GM23338 (cell line): Measurements from ENCODE around the gene FRRS1L. TPM values are rescaled to one million over a fixed set of nuclear protein-coding genes. Genes with fewer than 3 reads are reported as not detected.

Source experiments
- ATAC-seq: fragments of 200-7000 bp; cut with Tn5 transposase; 3 replicates; pipeline ENCODE4 v1.9.1; 2020
- DNase-seq: peaks from one replicate; pipeline ENCODE4 v3.0.0-alpha.2; 2015; ENCODE audit warnings: low spot score
- H2AFZ ChIP-seq: fragments of 200-600 bp; sonication (generic); 2 replicates; pipeline ENCODE4 v1.8.0; 2016; ENCODE audit warnings: antibody characterized with exemption, mild to moderate bottlenecking, moderate library complexity
- H3F3A ChIP-seq: fragments of 200-600 bp; sonication (generic); replicated peaks from 2 replicates; pipeline ENCODE4 v1.8.0; 2017; ENCODE audit warnings: antibody characterized with exemption, mixed run types, low read depth
- H3K27ac ChIP-seq: fragments of 200-600 bp; sonication (generic); 2 replicates; pipeline ENCODE4 v1.6.1; 2016; ENCODE audit warnings: low read depth
- H3K27me3 ChIP-seq: fragments of 200-600 bp; sonication (generic); 2 replicates; pipeline ENCODE4 v1.8.0; 2016; ENCODE audit warnings: mild to moderate bottlenecking, mixed run types, moderate library complexity; ENCODE audit not compliant: insufficient read depth
- H3K36me3 ChIP-seq: fragments of 200-600 bp; sonication (generic); 2 replicates; pipeline ENCODE4 v1.8.0; 2016; ENCODE audit warnings: mild to moderate bottlenecking; ENCODE audit not compliant: insufficient read depth
- H3K4me1 ChIP-seq: fragments of 200-600 bp; sonication (generic); 2 replicates; pipeline ENCODE4 v1.8.0; 2016; ENCODE audit warnings: mild to moderate bottlenecking, moderate library complexity; ENCODE audit not compliant: insufficient read depth
- H3K4me2 ChIP-seq: fragments of 200-600 bp; sonication (generic); 2 replicates; pipeline ENCODE4 v1.7.1; 2017; ENCODE audit warnings: mixed run types
- H3K4me3 ChIP-seq: fragments of 200-600 bp; sonication (generic); 2 replicates; pipeline ENCODE4 v1.6.1; 2016; ENCODE audit warnings: mixed run types
- H3K79me2 ChIP-seq: fragments of 200-600 bp; sonication (generic); replicated peaks from 2 replicates; pipeline ENCODE4 v1.8.0; 2017; ENCODE audit warnings: mild to moderate bottlenecking; ENCODE audit not compliant: insufficient read depth
- H3K9me2 ChIP-seq: fragments of 200-600 bp; sonication (generic); 2 replicates; pipeline ENCODE4 v1.8.0; 2017; ENCODE audit not compliant: insufficient read depth
- H4K20me1 ChIP-seq: fragments of 200-600 bp; sonication (generic); replicated peaks from 2 replicates; pipeline ENCODE4 v1.8.0; 2017; ENCODE audit warnings: mild to moderate bottlenecking; ENCODE audit not compliant: insufficient read depth
- H3K27ac Mint-ChIP-seq: 2 replicates; pipeline ENCODE4 v1.8.0; 2020; ENCODE audit warnings: inconsistent platforms, mild to moderate bottlenecking, moderate library complexity, mixed read lengths
- H3K27me3 Mint-ChIP-seq: 3 replicates; pipeline ENCODE4 v1.8.0; 2022; ENCODE audit warnings: low read depth, mild to moderate bottlenecking, moderate library complexity, mixed read lengths, inconsistent platforms; ENCODE audit not compliant: insufficient read depth, poor library complexity
- H3K36me3 Mint-ChIP-seq: 3 replicates; pipeline ENCODE4 v1.8.0; 2021; ENCODE audit warnings: low read depth, mild to moderate bottlenecking, inconsistent platforms, moderate library complexity, mixed read lengths
- H3K4me1 Mint-ChIP-seq: 3 replicates; pipeline ENCODE4 v1.8.0; 2020; ENCODE audit warnings: mild to moderate bottlenecking, inconsistent platforms, mixed read lengths
- H3K4me3 Mint-ChIP-seq: 3 replicates; pipeline ENCODE4 v1.8.0; 2021; ENCODE audit warnings: moderate library complexity, mild to moderate bottlenecking, inconsistent platforms, mixed read lengths
- H3K9me3 Mint-ChIP-seq: 3 replicates; pipeline ENCODE4 v1.8.0; 2020; ENCODE audit warnings: moderate library complexity, mild to moderate bottlenecking, inconsistent platforms, mixed read lengths
- CREB1 ChIP-seq: fragments of 250-450 bp; sonication (Bioruptor Pico); IDR thresholded peaks from 2 replicates; pipeline ENCODE4 v1.5.0; 2020; ENCODE audit warnings: low read depth, mild to moderate bottlenecking, moderate library complexity
- EZH2 ChIP-seq: fragments of 200-600 bp; sonication (generic); IDR thresholded peaks from one replicate; pipeline ENCODE4 v1.8.0; 2017; ENCODE audit warnings: antibody characterized with exemption, mild to moderate bottlenecking, low read depth; ENCODE audit not compliant: unreplicated experiment
- EZH2phosphoT487 ChIP-seq: fragments of 200-600 bp; sonication (generic); IDR thresholded peaks from one replicate; pipeline ENCODE4 v1.8.1; 2018; ENCODE audit warnings: antibody characterized with exemption; ENCODE audit not compliant: unreplicated experiment
- JUNB ChIP-seq: IDR thresholded peaks from one replicate; pipeline ENCODE4 v1.6.1; 2016; ENCODE audit warnings: antibody characterized with exemption; ENCODE audit not compliant: unreplicated experiment
- NANOG ChIP-seq: IDR thresholded peaks from 2 replicates; pipeline ENCODE4 v1.6.1; 2016; ENCODE audit warnings: antibody characterized with exemption, borderline replicate concordance
- POLR2AphosphoS5 ChIP-seq: IDR thresholded peaks from 2 replicates; pipeline ENCODE4 v1.6.1; 2016; ENCODE audit warnings: antibody characterized with exemption, low read depth
- STAT1 ChIP-seq: IDR thresholded peaks from one replicate; pipeline ENCODE4 v1.6.1; 2016; ENCODE audit warnings: antibody characterized with exemption; ENCODE audit not compliant: unreplicated experiment
- ZNF114 ChIP-seq: fragments of 250-450 bp; sonication (Bioruptor Pico); IDR thresholded peaks from 2 replicates; pipeline ENCODE4 v1.5.0; 2020; ENCODE audit warnings: mild to moderate bottlenecking, moderate library complexity
- ZNF331 ChIP-seq: fragments of 250-450 bp; sonication (Bioruptor Pico); IDR thresholded peaks from 2 replicates; pipeline ENCODE4 v1.5.0; 2020; ENCODE audit warnings: low read depth, mild to moderate bottlenecking, moderate library complexity
- polyA plus RNA-seq: library from polyadenylated mRNA; unstranded; fragments of >200 nt; fragmentation: Nextera tagmentation; extraction: Ambion mirVana; gene quantifications from 2 replicates; pipeline ENCODE4 v1.2.1, GENCODE V29; 2016
- total RNA-seq: library from RNA; depleted of rRNA; stranded (reverse); fragments of >200 nt; shearing (Covaris generic); gene quantifications from 2 replicates; pipeline ENCODE4 v1.2.3, GENCODE V29; 2014
- TF ChIP-seq, protein P1 (sequence below), 2 experiments: fragments of 200-600 bp in 1 of 2; sonication (generic) in 1 of 2; conservative IDR thresholded peaks; 2 replicates each; pipeline versions ENCODE4 v1.5.1 to v1.6.1; 2016 to 2017; ENCODE audit warnings: antibody characterized with exemption in 2 of 2, low read depth in 2 of 2, mild to moderate bottlenecking in 2 of 2, moderate library complexity in 1 of 2
- TF ChIP-seq, protein P2 (sequence below): IDR thresholded peaks from one replicate; pipeline ENCODE4 v1.6.1; 2018; ENCODE audit warnings: antibody characterized with exemption; ENCODE audit not compliant: unreplicated experiment
- TF ChIP-seq, protein P3 (sequence below): IDR thresholded peaks from 2 replicates; pipeline ENCODE4 v1.6.1; 2016; ENCODE audit warnings: antibody characterized with exemption

Gene FRRS1L
- total and polyA plus RNA-seq, 2 experiments from 2014 or later, result 0.37 to 1.1 TPM

DNA sequence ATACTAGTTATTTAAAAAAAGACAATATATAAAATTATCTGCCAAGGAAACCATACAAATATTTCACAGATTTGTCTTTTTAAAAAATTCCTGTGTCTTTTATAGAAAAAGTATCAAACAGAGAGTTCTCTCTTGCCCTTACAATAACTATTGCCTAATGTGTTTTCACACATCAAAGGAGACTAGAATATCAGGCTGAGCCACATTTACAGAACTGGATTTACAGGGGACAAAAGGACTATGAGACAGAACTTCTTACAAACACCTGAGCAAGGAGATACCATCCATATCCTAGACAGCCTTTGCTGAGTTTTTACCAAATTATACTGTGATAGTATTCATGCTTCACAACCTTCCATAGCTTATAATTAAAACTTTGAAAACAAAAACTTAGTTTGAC, 81.5 kb downstream of the FRRS1L start:
- Histone ChIP-seq H3K4me2 (no peak overlapping the region), H3K79me2 (peaks cover 21% of the 10 kb centered on the region; the same call in 1 of the 2 replicates), H2AFZ (no peak overlapping the region), H3K9me2 (no peaks in the 10 kb centered on the region), H4K20me1 (peaks cover 4% of the 10 kb centered on the region), H3K36me3 (peaks cover 10% of the 10 kb centered on the region), H3F3A (no peaks in the 10 kb centered on the region), H3K27me3 (no peaks in the 10 kb centered on the region), H3K27ac (no peak overlapping the region; the same call in 1 of the 2 replicates), H3K4me3 (no peak overlapping the region), H3K4me1 (no peaks in the 10 kb centered on the region)
- Mint-ChIP-seq H3K4me1 (no peaks in the 10 kb centered on the region), H3K36me3 (peaks cover 29% of the 10 kb centered on the region), H3K27me3 (no peaks in the 10 kb centered on the region), H3K9me3 (no peaks in the 10 kb centered on the region), H3K27ac (no peak overlapping the region), H3K4me3 (no peak overlapping the region)
- no peak for TF ChIP-seq EZH2phosphoT487
- TF ChIP-seq NANOG, result no peak
- TF ChIP-seq STAT1, result no peak
- TF ChIP-seq, protein P1, sequence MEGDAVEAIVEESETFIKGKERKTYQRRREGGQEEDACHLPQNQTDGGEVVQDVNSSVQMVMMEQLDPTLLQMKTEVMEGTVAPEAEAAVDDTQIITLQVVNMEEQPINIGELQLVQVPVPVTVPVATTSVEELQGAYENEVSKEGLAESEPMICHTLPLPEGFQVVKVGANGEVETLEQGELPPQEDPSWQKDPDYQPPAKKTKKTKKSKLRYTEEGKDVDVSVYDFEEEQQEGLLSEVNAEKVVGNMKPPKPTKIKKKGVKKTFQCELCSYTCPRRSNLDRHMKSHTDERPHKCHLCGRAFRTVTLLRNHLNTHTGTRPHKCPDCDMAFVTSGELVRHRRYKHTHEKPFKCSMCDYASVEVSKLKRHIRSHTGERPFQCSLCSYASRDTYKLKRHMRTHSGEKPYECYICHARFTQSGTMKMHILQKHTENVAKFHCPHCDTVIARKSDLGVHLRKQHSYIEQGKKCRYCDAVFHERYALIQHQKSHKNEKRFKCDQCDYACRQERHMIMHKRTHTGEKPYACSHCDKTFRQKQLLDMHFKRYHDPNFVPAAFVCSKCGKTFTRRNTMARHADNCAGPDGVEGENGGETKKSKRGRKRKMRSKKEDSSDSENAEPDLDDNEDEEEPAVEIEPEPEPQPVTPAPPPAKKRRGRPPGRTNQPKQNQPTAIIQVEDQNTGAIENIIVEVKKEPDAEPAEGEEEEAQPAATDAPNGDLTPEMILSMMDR (conservative IDR thresholded peaks at IDR 0.05; ENCODE audit: low read depth in 2 of 2), result no peak
- no peak for TF ChIP-seq JUNB
- ATAC-seq (no peak), DNase-seq (no peak)

DNA sequence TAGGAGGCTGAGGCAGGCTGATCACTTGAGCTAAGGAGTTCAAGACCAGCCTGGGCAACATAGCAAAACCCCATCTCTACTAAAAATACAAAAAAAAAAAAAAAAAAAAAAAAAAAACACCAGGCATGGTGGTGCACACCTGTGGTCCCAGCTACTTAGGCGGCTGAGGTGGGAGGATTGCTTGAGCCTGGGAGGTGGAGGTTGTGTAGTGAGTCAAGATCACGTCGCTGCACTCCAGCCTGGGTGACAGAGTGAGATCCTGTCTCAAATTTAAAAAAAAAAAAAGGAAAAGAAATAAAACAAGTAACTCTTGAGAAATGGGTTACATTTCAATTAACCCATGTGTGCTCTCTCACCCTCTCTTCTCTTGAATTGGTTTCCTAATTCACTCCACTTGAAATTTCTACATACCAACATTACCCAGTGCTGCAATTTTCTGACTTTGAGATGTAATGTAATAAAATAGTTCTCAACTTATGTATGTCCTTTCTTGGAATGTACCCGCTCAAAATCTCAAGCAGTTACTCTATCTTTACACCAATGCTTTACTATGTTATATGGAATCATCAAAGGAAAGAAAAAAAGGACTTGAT, 83.1 kb downstream of the FRRS1L start:
- no peaks in the 10 kb centered on the region for H3K9me3 Mint-ChIP-seq
- Histone ChIP-seq H3K4me3 (no peak overlapping the region), H4K20me1 (peaks cover 10% of the 10 kb centered on the region), H3K36me3 (peaks cover 23% of the 10 kb centered on the region), H3K27ac (no peak overlapping the region), H3K4me2 (no peak overlapping the region), H3K79me2 (peaks cover 21% of the 10 kb centered on the region; the same call in 1 of the 2 replicates), H2AFZ (no peak overlapping the region), H3K9me2 (no peaks in the 10 kb centered on the region), H3K4me1 (no peaks in the 10 kb centered on the region), H3K27me3 (no peaks in the 10 kb centered on the region), H3F3A (no peaks in the 10 kb centered on the region; the same call in 1 of the 2 replicates)
- peaks cover 33% of the 10 kb centered on the region for H3K36me3 Mint-ChIP-seq
- ATAC-seq (no peak), DNase-seq (no peak)
- no peak overlapping the region for H3K27ac Mint-ChIP-seq
- no peaks in the 10 kb centered on the region for H3K4me1 Mint-ChIP-seq
- no peak overlapping the region for H3K4me3 Mint-ChIP-seq
- H3K27me3 Mint-ChIP-seq, result no peaks in the 10 kb centered on the region
- TF ChIP-seq ZNF331 (CRISPR knock-in tag) (no peak), ZNF114 (no peak), JUNB (no peak), NANOG (no peak), EZH2 (no peak), POLR2AphosphoS5 (no peak), CREB1 (CRISPR knock-in tag) (no peak), EZH2phosphoT487 (no peak), STAT1 (no peak)
- TF ChIP-seq, protein P1 (conservative IDR thresholded peaks at IDR 0.05; ENCODE audit: low read depth in 2 of 2), result no peak
- TF ChIP-seq, protein P2, sequence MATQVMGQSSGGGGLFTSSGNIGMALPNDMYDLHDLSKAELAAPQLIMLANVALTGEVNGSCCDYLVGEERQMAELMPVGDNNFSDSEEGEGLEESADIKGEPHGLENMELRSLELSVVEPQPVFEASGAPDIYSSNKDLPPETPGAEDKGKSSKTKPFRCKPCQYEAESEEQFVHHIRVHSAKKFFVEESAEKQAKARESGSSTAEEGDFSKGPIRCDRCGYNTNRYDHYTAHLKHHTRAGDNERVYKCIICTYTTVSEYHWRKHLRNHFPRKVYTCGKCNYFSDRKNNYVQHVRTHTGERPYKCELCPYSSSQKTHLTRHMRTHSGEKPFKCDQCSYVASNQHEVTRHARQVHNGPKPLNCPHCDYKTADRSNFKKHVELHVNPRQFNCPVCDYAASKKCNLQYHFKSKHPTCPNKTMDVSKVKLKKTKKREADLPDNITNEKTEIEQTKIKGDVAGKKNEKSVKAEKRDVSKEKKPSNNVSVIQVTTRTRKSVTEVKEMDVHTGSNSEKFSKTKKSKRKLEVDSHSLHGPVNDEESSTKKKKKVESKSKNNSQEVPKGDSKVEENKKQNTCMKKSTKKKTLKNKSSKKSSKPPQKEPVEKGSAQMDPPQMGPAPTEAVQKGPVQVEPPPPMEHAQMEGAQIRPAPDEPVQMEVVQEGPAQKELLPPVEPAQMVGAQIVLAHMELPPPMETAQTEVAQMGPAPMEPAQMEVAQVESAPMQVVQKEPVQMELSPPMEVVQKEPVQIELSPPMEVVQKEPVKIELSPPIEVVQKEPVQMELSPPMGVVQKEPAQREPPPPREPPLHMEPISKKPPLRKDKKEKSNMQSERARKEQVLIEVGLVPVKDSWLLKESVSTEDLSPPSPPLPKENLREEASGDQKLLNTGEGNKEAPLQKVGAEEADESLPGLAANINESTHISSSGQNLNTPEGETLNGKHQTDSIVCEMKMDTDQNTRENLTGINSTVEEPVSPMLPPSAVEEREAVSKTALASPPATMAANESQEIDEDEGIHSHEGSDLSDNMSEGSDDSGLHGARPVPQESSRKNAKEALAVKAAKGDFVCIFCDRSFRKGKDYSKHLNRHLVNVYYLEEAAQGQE, result no peak
- TF ChIP-seq, protein P3, sequence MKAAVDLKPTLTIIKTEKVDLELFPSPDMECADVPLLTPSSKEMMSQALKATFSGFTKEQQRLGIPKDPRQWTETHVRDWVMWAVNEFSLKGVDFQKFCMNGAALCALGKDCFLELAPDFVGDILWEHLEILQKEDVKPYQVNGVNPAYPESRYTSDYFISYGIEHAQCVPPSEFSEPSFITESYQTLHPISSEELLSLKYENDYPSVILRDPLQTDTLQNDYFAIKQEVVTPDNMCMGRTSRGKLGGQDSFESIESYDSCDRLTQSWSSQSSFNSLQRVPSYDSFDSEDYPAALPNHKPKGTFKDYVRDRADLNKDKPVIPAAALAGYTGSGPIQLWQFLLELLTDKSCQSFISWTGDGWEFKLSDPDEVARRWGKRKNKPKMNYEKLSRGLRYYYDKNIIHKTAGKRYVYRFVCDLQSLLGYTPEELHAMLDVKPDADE, result no peak
